Smooth muscle cell of trachea (primary cell): ENCODE measurements around the gene TBC1D25. TPM values are rescaled to one million over a fixed set of nuclear protein-coding genes. Genes with fewer than 3 reads are reported as not detected.

Experiments used
- total RNA-seq: library from RNA; depleted of rRNA; stranded (reverse); fragments of >200 nt; gene quantifications from 2 replicates; pipeline ENCODE4 v1.2.1, GENCODE V29; 2014

TBC1D25 gene
- 8.7 and 9.3 TPM in 2 replicates for total RNA-seq

DNA sequence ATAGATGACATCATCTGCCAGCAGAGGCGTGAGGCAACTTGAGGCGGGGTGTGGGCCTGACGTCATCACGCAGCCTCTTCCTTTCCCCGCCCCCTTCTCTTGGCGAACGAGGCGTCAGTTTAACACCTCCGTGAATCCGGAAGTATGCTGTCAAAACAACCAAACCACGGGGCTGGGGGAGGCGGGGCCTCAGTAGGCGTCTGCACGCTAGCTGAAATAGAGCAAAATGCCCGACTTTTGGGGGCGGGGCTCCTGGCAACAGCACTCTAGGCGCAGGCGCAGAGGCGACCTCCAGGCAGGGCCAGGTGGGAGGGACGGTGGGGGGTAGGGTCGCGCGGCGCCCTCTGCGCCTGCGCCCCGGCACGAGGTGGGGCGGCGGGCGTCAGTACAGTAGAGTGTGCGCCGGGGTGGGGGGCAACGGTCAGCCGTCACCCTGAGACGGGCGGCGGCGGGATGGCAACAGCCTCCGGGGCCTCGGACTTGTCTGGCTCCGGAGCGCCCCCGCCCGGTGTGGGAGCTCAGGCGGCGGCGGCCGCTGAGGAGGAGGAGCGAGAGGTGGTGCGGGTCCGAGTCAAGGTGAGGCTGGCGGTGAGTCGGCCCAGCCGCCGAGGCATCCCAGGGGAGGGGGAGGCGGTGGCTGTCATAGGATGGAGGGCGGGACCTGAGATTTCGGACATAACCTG, at the start of gene TBC1D25:
TSS of gene TBC1D25 (plus strand) at position 370 of the 683 bp plus-strand sequence. CDS start at position 454, 84 bp downstream.

GRCh38 chrX:48508400-48509244, 30.9 kb upstream of the TBC1D25 start, which contains the start of gene PORCN:
Gene PORCN (plus strand): TSS chrX:48508992. CDS start chrX:48509821, 829 bp downstream.

GRCh38 chrX:48521353-48522243, 17.9 kb upstream of the TBC1D25 start, which contains the start of gene EBP:
Gene EBP (plus strand): TSS chrX:48521808. CDS start chrX:48523772, 1,964 bp downstream.

GRCh38 chrX:48574270-48575266, 35.1 kb downstream of the TBC1D25 start, which contains the start of gene RBM3:
Gene RBM3 (plus strand): TSS chrX:48574484. CDS start chrX:48575181, 697 bp downstream.

GRCh38 chrX:48597353-48598264, 58.1 kb downstream of the TBC1D25 start, which contains the start of gene WDR13:
Gene WDR13 (plus strand): TSS chrX:48597492. CDS start chrX:48597997, 505 bp downstream.

Other genes starting within 250 kb of the TBC1D25 start
- not detected in 2 replicates for gene SSX3, start 183.0 kb upstream of the TBC1D25 start, total RNA-seq
- not detected in 2 replicates for gene SSX4, start 156.2 kb upstream of the TBC1D25 start, total RNA-seq
- not detected in 2 replicates for gene SSX4B, start 127.8 kb upstream of the TBC1D25 start, total RNA-seq
- 56.4 and 78.2 TPM in 2 replicates for gene SLC38A5, start 69.5 kb upstream of the TBC1D25 start, total RNA-seq
- gene FTSJ1, start 63.5 kb upstream of the TBC1D25 start, total RNA-seq: 40.5 and 52.1 TPM in 2 replicates
- 6.5 and 10.8 TPM in 2 replicates for gene PORCN, start 30.7 kb upstream of the TBC1D25 start, total RNA-seq
- 17.9 and 76.4 TPM in 2 replicates for gene EBP, start 17.9 kb upstream of the TBC1D25 start, total RNA-seq
- 59.4 and 286 TPM in 2 replicates for gene RBM3, start 34.8 kb downstream of the TBC1D25 start, total RNA-seq
- gene WDR13, start 57.8 kb downstream of the TBC1D25 start, total RNA-seq: 103 and 147 TPM in 2 replicates
- gene WAS, start 144.1 kb downstream of the TBC1D25 start, total RNA-seq: 0.17 TPM in 1 of 2 replicates, not detected in the other
- 2.3 and 8.3 TPM in 2 replicates for gene SUV39H1, start 157.0 kb downstream of the TBC1D25 start, total RNA-seq
- not detected in 2 replicates for gene GLOD5, start 222.0 kb downstream of the TBC1D25 start, total RNA-seq
- not detected in 2 replicates for gene GATA1, start 246.9 kb downstream of the TBC1D25 start, total RNA-seq